ENCODE measurements around the gene RSPO3.

DNA sequence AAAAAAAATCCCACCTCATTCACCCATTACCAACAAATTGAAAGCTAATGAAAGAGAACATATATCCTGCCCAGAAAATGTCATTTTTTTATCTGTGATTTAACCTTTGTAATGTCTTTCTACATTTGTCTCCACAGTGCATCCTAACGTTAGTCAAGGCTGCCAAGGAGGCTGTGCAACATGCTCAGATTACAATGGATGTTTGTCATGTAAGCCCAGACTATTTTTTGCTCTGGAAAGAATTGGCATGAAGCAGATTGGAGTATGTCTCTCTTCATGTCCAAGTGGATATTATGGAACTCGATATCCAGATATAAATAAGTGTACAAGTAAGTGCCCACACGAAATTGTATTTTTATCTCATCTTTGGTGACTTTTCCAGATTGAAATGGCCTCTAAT, 30.0 kb downstream of the RSPO3 start:
- TF ChIP-seq ELK1 (IDR thresholded peaks at IDR 0.05; ENCODE audit: borderline replicate concordance, low read depth, low read length) (no peak), MAZ (IDR thresholded peaks at IDR 0.05; ENCODE audit: borderline replicate concordance, low read depth, low read length) (no peak), POLR2A (IDR thresholded peaks at IDR 0.05; ENCODE audit: low read depth, low read length) (no peak)
- TF ChIP-seq, protein P1, sequence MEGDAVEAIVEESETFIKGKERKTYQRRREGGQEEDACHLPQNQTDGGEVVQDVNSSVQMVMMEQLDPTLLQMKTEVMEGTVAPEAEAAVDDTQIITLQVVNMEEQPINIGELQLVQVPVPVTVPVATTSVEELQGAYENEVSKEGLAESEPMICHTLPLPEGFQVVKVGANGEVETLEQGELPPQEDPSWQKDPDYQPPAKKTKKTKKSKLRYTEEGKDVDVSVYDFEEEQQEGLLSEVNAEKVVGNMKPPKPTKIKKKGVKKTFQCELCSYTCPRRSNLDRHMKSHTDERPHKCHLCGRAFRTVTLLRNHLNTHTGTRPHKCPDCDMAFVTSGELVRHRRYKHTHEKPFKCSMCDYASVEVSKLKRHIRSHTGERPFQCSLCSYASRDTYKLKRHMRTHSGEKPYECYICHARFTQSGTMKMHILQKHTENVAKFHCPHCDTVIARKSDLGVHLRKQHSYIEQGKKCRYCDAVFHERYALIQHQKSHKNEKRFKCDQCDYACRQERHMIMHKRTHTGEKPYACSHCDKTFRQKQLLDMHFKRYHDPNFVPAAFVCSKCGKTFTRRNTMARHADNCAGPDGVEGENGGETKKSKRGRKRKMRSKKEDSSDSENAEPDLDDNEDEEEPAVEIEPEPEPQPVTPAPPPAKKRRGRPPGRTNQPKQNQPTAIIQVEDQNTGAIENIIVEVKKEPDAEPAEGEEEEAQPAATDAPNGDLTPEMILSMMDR (conservative IDR thresholded peaks at IDR 0.05; ENCODE audit: low read depth, low read length), result no peak

Measured in IMR-90 (cell line).